GM18909 (cell line): Measurements from ENCODE around the gene IGFBP7.
"Not testable (repeated sequence)": the region's sequence is repeated elsewhere in the genome, so short reads cannot be mapped to it uniquely, and the experiment has no call there.

Source experiments
- ATAC-seq: cut with Tn5 transposase; IDR thresholded peaks from one replicate; pipeline ENCODE4 v1.9.1; 2021; ENCODE audit warnings: mild to moderate bottlenecking; ENCODE audit not compliant: unreplicated experiment, poor library complexity

IGFBP7 gene

DNA sequence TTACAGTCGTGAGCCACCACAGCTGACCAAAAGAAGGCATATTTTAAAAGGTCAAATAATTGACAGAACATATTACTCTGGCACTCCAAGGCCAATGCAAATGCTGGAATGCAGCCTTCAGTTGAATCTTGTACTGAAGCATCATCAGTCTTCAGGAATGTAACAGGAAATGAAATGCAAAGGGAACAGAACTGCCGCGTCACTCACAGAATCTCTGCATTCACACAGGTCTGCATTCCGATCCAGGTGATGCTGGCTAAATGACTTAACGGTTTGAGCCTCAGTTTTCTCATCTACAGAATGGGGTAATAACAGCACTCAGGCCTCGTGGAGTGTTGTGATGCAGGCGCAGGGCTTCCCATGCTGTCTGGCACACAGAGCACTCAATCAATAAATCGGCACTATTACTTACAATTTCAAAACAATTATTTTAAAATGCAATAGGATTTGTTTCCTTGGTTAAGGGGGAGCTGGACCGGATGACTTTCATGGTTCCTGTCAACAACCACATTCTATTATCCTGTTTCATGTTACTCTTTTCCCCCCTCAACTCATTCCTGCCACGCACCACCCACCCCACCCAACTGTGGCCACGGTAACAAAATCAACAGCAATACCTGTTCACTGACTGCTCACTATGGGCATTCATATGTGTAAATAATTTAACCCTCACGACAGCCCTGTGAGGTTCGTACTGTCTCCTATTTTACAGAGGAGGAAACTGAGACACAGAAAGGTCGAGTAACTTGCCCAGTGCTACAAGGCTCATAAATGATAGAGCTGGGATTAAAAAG lies 32.4 kb downstream of the IGFBP7 start:
- ATAC-seq, result no peak

DNA sequence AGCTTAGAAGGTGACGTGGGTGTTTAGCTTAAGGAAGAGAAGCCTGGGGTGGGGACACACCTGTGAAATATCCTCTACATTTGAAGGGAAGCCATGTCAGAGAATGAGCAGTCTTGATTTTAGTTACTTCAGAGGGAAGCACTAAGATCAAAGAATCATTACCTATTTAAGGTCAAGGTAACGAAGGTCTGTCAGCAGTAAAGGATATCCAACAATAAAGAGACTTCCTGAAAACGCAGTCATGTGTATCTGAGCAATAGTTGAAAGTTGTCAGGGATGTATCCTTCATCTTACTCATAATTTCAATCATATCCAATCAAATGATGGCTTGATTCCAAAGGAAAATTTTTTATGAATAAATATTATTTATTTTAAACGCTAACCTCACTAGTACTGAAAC lies 33.5 kb downstream of the IGFBP7 start:
- ATAC-seq, result no peak

DNA sequence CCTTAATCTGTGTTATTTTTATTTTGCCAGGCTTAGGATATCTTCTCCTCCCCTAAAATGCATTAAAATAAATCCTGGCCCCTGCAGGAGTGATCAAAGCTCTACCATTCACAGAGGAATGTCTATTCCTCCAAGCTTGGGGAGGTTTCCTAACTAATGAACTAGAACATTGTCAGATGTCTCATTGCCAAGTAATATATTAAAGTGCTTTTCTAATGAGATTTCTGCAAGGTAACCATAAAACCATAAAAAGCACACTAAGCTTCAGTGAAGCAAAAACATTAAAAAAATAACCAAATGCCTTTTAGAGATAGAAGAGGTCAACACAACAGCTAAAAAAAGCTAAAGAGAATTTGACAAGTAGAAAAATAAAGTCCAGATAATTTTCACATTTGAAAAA lies 34.8 kb downstream of the IGFBP7 start:
- no peak for ATAC-seq

DNA sequence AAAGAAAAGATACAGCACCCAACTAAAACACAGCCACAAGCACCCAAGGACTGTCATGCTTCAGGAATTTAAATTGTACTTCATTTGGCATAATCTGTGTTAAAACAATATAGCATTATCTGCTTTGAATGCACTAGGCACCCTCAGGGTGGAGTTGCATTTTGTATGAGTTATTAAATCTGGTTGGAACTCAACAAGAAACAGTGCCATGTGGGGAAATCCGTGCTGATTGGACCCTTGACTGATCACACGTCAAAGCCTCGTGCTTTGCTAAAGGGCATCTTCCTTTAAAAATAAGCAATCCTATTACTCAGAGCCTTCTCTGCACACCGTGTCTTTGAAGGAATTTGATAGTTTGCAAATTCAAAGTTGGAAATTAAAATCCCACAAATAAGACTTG lies 35.4 kb downstream of the IGFBP7 start:
- ATAC-seq, result no peak

DNA sequence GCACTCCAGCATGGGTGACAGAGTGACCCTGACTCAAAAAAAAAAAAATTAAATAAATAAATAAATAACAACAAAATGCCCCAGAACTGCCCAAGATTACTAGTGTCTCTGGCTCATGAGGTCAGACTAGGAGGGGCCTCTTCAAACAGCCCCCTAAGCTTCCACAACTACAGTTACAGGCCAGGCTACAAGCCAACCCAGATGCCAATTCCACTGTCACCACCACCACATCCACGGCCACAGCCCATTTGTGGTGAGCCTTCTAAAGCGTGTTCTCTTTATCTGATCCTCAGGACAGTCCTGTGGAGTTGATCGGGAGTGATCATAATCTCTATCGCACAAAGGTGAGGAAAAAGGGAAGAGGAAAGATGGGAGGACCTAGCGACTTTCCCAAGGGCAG lies 36.6 kb downstream of the IGFBP7 start:
- no peak for ATAC-seq

DNA sequence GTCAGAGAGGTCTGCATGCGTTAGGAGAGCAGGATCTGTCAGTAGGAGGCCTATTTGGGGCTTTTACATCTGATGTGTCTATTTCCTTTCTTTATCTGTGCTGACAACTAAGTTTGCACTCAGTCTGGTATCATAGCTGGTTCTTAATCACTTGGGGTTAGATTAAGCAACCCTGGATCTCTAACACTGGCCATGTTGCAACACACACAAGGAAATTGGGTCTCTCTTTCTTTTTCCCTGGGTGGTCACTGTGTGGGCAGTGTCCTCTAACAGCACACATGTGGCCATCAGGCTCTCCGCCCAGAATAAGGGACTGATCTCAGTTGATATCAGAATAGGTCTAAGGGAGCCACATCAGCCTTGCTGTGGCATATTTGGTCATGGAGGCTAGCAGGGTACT lies 38.9 kb downstream of the IGFBP7 start:
- no peak for ATAC-seq

DNA sequence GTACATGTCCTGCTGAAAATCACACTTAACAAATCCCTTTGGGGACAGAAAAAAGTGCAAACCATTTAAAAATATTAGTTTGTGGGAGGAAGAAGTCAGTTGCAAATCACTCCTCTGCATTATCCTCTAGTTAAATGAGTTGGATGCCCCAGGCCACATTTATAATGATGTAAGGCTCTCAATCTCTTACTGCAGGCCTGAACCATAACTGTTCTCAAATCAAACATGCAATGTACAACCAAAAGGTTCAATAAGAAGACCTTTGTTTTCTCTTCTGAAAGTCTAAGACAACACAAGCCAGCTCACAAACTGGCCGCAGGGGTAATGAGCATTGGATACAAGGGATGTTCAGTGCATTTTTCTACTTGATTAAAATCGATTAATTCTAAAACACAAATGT lies 39.7 kb downstream of the IGFBP7 start:
- ATAC-seq, result no peak

DNA sequence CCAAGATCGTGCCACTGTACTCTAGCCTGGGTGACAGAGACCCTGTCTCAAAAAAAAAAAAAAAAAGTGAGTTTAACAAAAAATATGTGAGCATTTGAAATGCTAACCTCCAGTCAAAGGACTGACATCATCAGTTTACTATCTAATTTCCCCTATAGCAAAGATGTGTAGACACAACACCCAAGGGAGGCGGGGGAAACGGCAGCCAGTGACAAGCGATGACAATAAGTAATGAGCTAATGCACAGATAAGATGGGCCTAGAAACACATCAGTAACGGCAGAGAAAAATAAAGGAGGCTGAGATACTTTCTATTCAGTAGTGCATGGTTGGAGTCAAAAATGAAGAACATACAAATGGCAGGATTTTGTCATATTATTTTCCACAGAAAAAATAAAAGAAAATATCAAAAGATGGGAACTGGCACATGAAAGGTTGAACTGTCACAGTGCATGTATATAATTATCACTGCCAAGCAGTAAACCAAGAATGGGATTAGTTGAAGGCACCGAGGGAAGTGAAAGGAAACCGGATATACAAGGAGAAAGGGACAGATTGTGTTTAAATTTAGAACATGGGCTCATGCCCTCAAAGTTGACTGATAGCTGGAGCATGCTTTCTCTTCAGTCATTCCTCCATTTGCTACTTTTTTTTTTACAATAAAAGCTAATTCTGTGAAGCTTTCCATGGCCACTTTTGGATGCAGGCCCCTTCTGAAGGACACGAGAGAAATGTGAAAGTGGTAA lies 41.8 kb downstream of the IGFBP7 start:
- no peak for ATAC-seq

DNA sequence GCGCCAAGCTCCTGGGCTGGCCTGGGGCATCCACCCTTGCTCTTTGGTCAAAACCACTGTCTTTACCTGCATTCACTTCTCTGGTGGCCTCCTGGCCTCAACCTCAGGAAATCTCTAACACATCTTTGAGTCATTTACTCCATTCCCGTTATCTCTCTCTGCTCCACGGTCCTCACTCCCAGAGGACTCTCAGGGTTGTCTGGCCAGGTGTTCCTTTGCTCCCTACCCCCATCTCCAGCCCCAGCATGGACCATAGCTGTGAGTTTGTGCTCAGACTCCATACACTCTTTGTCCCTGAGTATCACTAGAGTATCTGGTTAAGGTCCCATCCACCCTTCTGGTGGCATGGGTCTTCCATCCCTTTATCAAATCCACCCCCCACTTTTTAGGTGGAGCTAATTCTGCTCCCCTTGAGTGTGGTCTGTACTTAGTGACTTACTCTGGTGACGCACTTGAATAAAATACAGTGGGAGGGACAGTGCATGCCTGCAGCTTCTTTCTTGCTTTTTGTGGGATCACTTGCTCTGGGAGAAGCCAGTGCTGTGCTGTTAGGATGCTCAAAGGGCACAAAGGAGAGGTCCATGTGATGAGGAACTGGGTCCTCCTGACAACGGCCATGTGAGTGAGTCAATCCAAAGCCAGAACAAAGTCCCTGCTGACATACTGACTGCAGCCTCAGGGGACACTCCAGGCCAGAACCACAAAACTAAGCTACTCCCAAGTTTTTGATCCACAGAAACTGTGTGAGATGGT lies 44.3 kb downstream of the IGFBP7 start:
- no peak for ATAC-seq

DNA sequence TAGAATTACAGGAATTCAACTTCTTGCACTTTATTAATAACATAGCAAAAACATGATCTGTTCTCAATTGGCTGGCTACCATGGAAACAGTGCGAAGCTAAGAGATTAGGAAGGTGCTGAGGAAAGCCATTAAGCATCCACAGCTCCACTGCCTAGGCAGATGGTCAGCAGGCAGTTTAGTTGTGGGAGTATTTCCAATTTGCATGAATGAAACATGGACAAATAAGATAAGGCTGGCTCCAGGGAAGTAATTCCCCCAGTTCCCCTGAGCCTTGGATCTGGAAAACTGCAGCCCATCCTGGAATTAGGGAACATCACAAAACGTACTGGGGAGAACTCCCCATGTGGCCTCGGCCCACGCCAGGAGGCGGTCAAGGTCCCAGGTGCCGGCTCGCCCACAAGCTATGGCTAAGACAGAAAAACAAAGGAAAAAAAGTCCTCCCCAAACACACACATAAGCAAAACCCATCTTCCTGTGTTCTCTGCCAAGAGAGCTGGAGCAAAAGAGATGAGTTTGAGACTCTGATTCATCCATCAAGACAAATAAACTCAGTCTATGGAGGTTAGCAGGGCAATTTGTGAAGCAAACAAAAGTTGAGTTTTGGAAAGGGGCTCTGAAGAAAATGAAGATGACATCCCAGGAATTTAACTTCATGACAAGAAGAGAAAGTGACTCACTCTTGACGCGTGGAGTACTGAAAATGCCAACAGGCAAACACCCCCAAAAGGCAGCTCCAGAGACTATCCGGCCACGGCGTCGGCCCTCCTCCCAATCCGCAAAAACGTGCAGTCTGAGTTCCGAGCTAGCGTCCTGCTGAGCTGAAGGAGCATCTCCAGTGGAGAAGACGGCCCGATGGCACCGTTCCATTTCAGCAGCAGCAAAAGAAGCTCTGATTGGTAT lies 45.1 kb downstream of the IGFBP7 start:
- no peak for ATAC-seq

DNA sequence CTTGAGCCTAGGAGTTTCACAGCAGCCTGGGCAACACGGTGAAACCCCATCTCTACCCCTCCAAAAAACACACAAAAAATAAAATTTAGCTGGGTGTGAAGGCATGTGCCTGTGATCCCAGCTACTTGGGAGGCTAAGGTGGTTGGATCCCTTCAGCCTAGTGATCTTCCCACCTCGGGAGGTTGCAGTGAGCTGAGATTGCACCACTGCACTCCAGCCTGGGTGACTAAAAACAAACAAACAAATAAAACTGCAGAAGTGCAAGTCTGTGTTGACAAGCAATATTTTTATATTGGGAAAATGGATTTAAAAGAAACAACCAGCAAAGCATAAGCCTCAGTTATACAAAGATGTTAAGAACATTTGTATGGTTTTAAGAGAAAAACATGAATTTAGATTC lies 46.1 kb downstream of the IGFBP7 start:
- ATAC-seq, result no peak

DNA sequence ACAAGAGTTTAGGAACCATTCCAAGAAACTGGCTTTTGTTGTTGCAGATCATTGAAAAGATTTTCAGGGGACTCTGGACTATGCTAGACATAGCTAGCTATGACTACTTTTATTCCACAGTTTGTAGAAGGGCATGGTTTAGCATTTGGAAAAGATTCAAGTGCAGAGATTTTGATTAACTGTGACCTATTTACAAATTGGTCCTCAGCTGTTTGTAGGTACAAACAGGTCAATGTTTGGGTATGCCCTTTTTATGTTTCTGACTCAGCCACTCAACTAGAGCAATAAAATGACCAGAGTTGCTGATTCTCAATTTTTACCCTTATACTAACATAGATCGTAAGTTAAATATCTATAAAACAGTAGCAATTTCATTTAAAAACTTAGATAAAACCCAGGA lies 46.7 kb downstream of the IGFBP7 start:
- ATAC-seq, result no peak

DNA sequence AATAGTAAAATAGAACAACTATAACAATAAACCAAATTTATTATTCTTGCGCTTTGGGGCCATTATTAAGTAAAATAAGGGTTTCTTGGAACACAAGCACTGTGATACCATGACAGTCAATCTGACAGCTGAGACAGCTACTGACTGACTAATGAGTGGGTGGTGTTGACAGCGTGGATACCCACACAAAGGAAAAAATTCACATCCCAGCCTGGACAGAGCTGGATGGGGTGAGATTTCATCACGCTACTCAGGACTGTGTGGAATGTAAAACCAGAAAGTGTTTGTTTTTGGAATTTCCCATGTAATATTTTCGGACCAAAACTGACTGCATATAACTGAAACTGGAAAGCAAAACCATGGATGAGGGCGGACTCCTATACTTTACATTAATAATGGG lies 48.8 kb downstream of the IGFBP7 start:
- ATAC-seq, result no peak

DNA sequence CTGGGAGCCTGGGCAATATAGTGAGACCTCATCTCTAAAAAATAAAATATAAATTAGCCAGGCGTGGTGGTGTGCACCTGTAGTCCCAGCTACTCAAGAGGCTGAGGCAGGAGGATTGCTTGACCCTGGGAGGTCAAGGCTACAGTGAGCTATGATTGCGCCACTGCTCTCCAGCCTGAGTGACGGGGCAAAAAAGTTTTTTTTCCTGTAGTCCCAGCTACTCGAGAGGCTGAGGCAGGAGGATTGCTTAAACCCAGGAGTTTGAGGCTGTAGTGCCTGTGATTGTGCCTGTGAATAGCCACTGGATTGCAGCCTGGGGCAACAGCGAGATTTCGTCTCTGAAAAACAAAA lies 49.5 kb downstream of the IGFBP7 start:
- ATAC-seq, result not testable (repeated sequence)

DNA sequence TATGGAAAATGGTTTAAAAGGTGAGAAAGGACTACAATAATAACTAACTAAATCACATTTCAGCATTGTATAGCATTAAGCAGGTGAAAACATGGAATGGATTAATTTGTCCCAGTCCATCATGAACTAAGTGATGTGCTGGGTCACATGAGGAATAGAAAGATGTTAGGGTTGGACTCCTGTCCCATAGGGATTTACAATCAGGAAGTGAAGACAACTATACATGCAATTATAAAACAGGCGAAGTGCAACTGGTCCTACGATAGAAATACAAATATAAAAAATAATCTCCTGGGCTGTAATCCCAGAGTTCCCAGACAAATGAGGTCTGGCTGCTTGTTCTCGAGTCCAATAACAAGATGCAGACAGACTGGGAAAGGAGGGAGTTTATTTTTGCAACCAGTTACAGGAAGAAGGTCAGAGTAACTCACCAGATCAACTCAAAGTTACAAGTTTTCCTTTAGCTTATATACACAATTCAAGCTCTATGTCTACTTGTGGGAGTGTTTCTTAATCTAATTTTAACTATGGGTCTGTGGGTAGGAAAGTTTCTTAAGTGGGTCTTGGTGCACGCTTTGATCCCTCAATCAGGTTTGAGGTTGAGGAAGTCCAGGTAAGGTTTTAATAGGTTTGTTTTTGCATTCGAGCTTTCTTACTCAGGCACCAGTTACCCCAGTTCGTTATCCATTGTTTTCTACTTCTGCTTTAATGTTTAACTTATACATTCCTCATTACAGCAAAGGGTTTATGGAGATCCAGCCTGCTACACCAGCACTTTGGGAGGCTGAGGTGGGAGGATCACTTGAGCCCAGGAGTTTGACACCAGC lies 50.1 kb downstream of the IGFBP7 start:
- ATAC-seq, result no peak

DNA sequence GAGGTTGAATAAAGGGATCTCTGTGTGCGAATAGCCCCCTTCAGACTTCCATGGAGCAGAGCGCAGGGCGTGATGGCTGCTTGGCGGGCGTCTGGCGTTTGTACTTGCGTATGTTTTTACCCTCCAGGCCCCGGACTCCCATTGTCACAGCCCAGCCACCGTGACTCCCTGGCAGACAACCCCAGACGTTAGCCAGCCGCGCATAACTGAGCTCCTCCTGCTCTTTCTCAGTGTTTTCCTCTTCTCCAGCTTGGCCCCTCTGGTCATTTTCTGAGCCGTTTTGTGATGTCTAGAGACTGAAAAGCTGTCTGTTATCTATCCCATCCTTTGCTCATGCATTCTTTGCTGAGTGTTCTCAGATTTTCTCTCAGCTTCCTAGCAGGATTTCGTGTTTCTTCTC lies 54.3 kb downstream of the IGFBP7 start:
- ATAC-seq, result no peak

DNA sequence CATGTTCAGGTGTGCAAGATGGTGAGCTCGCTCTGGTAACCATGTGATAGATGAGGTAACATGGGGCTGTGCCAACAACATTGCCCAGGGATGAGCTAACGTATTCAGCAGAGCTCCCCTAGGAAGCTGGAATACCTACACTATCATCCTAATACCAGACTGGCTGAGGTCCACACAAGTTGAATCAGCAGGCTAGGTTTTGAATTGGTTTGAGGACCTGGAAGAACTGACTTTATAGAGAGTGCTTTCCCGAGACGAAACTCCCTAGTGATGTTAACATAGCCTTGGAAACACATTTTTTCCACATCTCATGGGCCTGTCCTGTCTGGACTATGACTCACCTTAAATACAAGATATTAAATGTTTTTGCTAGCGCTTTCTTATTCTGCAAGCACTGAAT lies 56.7 kb downstream of the IGFBP7 start:
- no peak for ATAC-seq

DNA sequence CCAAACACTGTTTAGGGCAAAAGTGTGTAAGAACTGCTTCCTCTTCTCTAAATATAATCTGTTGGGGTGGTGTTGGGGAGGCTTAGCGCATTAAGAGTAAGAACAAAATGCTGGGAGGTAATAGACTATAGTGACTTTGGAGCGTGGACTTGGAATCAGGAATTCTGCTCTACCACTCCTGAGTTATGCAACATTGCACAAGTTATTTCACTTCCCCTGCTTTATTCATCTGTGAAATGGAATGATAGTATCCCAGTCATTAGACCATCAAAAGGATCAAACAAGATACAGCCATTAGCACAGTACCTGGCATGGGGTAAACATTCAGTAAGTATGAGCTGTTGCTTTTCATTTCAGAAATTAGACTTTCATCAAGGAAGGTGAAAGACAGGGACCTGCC lies 58.7 kb downstream of the IGFBP7 start:
- ATAC-seq, result no peak

DNA sequence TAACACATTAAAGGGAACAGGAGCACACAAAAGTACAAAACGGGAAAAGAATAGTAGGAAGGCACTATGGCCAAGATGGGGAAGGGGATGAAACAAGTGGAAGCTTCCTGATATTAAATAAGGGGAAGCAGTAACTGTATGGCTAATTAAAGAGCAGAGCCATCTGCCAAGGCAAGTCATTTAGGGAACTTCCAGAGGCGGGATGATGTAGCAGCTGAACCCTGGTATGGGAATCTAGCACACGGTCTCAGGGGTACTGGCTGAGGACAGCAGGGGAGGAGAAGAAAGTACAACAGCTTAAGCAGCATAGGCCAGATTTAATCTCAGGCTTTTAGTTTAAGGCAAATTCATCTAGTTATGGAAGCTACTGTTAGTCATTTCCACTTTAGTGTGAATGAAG lies 59.1 kb downstream of the IGFBP7 start:
- ATAC-seq, result no peak
